ENCODE data around the gene DHX34.
"Not testable (repeated sequence)": the region's sequence is repeated elsewhere in the genome, so short reads cannot be mapped to it uniquely, and the experiment has no call there.

The DHX34 gene, protein sequence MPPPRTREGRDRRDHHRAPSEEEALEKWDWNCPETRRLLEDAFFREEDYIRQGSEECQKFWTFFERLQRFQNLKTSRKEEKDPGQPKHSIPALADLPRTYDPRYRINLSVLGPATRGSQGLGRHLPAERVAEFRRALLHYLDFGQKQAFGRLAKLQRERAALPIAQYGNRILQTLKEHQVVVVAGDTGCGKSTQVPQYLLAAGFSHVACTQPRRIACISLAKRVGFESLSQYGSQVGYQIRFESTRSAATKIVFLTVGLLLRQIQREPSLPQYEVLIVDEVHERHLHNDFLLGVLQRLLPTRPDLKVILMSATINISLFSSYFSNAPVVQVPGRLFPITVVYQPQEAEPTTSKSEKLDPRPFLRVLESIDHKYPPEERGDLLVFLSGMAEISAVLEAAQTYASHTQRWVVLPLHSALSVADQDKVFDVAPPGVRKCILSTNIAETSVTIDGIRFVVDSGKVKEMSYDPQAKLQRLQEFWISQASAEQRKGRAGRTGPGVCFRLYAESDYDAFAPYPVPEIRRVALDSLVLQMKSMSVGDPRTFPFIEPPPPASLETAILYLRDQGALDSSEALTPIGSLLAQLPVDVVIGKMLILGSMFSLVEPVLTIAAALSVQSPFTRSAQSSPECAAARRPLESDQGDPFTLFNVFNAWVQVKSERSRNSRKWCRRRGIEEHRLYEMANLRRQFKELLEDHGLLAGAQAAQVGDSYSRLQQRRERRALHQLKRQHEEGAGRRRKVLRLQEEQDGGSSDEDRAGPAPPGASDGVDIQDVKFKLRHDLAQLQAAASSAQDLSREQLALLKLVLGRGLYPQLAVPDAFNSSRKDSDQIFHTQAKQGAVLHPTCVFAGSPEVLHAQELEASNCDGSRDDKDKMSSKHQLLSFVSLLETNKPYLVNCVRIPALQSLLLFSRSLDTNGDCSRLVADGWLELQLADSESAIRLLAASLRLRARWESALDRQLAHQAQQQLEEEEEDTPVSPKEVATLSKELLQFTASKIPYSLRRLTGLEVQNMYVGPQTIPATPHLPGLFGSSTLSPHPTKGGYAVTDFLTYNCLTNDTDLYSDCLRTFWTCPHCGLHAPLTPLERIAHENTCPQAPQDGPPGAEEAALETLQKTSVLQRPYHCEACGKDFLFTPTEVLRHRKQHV

DNA sequence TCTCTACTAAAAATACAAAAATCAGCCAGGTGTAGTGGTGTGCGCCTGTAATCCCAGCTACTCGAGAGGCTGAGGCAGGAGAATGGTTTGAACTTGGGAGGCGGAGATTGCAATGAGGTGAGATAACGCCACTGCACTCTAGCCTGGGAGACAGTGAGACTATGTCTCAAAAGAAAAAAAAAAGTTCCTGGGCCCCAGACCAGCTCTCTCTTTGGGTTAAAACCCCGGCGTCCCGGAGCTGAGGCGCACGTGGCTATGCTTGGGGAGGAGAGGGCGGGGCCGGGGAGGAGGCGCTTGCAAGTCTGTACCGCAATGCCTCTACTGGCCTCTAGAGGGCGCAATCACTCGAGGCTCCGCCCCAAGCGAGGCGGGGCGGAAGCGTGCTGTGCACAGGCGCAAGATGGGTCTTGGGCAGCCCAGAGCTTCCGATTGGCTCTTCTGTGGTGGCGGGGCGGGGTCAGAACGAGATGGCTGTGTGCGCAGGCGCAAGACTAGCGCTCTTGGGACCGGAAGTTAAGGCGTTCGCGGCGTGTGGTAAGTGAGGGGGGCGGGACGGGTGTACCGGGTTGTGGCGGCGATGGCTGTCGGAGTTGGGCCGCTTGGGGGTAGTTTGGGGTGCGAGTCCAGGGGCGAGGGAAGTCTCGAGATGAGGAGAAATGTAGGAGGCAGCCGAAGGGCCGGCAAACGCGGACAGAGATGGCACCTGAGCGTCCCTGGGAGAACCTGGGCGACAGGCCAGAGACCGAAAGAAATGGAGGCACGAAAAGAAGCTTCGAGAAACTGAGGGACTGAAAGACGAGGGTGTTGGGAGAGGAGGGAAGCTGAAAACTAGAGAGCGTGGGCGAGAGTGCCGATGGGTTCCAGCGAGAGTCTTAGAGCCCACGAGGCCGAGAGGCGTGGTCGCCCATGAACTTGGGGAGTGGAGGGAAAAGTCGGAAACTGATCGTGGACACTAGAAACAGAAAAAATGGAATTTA, at the start of gene DHX34:
Gene DHX34 (plus strand): TSS at position 497 of the 977 bp plus-strand sequence. CDS start 3,716 bp downstream, outside the sequence.
- peak within 1 kb of the TSS; percentile 94 for H2AFZ ChIP-seq (ENCODE audit: low read length)
- no peak within 1 kb of the TSS for H3K27ac ChIP-seq (ENCODE audit: low read length)
- H3K36me3 ChIP-seq (replicated peaks; ENCODE audit: insufficient read depth, low read length), result no peaks in the 10 kb centered on the region
- no peaks in the 10 kb centered on the region for H3K27me3 ChIP-seq (replicated peaks; ENCODE audit: insufficient read depth, low read length)
- H3K79me2 ChIP-seq (ENCODE audit: low read length), result peaks cover 27% of the 10 kb centered on the region
- no peaks in the 10 kb centered on the region for H3K9me2 ChIP-seq (replicated peaks; ENCODE audit: insufficient read depth, low read length)
- H3K9ac ChIP-seq (ENCODE audit: low read length), result peak within 1 kb of the TSS; percentile 74
- peak within 1 kb of the TSS; percentile 89 for H3K4me2 ChIP-seq (ENCODE audit: low read depth, low read length)
- H4K20me1 ChIP-seq (ENCODE audit: insufficient read depth, low read length), result no peaks in the 10 kb centered on the region
- TF ChIP-seq, protein P1, sequence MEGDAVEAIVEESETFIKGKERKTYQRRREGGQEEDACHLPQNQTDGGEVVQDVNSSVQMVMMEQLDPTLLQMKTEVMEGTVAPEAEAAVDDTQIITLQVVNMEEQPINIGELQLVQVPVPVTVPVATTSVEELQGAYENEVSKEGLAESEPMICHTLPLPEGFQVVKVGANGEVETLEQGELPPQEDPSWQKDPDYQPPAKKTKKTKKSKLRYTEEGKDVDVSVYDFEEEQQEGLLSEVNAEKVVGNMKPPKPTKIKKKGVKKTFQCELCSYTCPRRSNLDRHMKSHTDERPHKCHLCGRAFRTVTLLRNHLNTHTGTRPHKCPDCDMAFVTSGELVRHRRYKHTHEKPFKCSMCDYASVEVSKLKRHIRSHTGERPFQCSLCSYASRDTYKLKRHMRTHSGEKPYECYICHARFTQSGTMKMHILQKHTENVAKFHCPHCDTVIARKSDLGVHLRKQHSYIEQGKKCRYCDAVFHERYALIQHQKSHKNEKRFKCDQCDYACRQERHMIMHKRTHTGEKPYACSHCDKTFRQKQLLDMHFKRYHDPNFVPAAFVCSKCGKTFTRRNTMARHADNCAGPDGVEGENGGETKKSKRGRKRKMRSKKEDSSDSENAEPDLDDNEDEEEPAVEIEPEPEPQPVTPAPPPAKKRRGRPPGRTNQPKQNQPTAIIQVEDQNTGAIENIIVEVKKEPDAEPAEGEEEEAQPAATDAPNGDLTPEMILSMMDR (IDR thresholded peaks at IDR 0.05; ENCODE audit: low read length), result peak; percentile 97
- TF ChIP-seq EZH2 (optimal IDR thresholded peaks at IDR 0.05; ENCODE audit: low read depth, low read length), result no peak
- H3K4me3 ChIP-seq (ENCODE audit: low read length), result peak within 1 kb of the TSS; percentile 98
- peaks cover 9% of the 10 kb centered on the region; the same call in 1 of the 2 replicates for H3K4me1 ChIP-seq (ENCODE audit: low read length)
- no peaks in the 10 kb centered on the region for H3K9me3 ChIP-seq (replicated peaks; ENCODE audit: insufficient read depth, low read length)
- H3F3A ChIP-seq (ENCODE audit: insufficient read depth, low read length), result no peaks in the 10 kb centered on the region
- peak; percentile 99 for DNase-seq

DNA sequence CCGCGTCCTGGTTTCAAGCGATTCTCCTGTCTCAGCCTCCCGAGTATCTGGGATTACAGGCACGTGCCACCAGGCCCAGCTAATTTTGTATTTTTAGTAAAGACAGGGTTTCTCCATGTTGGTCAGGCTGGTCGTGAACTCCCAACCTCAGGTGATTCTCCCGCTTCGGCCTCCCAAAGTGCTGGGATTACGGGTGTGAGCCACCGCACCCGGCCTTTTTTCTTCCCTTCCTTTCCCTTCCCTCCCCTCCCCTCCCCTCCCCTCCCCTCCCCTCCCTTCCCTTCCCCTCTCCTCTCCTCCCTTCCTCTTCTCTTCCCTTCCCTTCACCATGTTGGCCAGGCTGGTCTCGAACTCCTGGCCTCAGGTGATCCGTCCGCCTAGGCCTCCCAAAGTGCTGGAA, 48.2 kb upstream of the DHX34 start:
- H3K79me2 ChIP-seq (ENCODE audit: low read length); DNase-seq; H3K9me3 ChIP-seq (replicated peaks; ENCODE audit: insufficient read depth, low read length); H3K4me3 ChIP-seq (ENCODE audit: low read length); H3K27ac ChIP-seq (ENCODE audit: low read length); H3K4me1 ChIP-seq (ENCODE audit: low read length); H4K20me1 ChIP-seq (ENCODE audit: insufficient read depth, low read length); H3K9me2 ChIP-seq (replicated peaks; ENCODE audit: insufficient read depth, low read length); H3K36me3 ChIP-seq (replicated peaks; ENCODE audit: insufficient read depth, low read length); H2AFZ ChIP-seq (ENCODE audit: low read length); H3K9ac ChIP-seq (ENCODE audit: low read length); H3K4me2 ChIP-seq (ENCODE audit: low read depth, low read length); H3F3A ChIP-seq (ENCODE audit: insufficient read depth, low read length): not testable (repeated sequence)
- H3K27me3 ChIP-seq (replicated peaks; ENCODE audit: insufficient read depth, low read length), result peaks cover 22% of the 10 kb centered on the region

DNA sequence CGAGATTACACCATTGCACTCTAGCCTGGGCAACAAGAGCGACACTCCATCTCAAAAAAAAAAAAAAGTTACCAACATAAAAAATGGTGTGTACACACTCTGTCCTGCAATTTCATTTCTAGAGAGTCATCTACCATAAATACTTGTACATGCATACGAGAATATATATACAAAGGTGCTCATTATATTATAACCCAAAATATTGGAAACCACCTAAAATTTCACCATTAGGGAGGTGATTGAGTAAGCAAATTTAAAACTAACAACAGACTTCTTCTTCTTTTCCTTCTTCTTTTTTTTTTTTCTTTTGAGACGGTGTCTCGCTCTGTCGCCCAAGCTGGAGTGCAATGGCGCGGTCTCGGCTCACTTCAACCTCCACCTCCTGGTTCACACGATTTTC, 46.9 kb upstream of the DHX34 start:
- no peak for TF ChIP-seq EZH2phosphoT487 (IDR thresholded peaks at IDR 0.05; ENCODE audit: low read length)
- TF ChIP-seq EZH2 (optimal IDR thresholded peaks at IDR 0.05; ENCODE audit: low read depth, low read length), result no peak
- TF ChIP-seq, protein P1 (IDR thresholded peaks at IDR 0.05; ENCODE audit: low read length), result no peak
- no peaks in the 10 kb centered on the region for H3K9me2 ChIP-seq (replicated peaks; ENCODE audit: insufficient read depth, low read length)
- peaks cover 36% of the 10 kb centered on the region for H3K27me3 ChIP-seq (replicated peaks; ENCODE audit: insufficient read depth, low read length)
- no peak overlapping the region for H3K4me2 ChIP-seq (ENCODE audit: low read depth, low read length)
- H3K36me3 ChIP-seq (replicated peaks; ENCODE audit: insufficient read depth, low read length), result no peaks in the 10 kb centered on the region
- no peak overlapping the region for H3K27ac ChIP-seq (ENCODE audit: low read length)
- H3K9me3 ChIP-seq (replicated peaks; ENCODE audit: insufficient read depth, low read length), result no peaks in the 10 kb centered on the region
- DNase-seq, result no peak
- H3F3A ChIP-seq (ENCODE audit: insufficient read depth, low read length), result no peaks in the 10 kb centered on the region
- no peaks in the 10 kb centered on the region for H4K20me1 ChIP-seq (ENCODE audit: insufficient read depth, low read length)
- no peaks in the 10 kb centered on the region for H3K4me1 ChIP-seq (ENCODE audit: low read length)
- H3K4me3 ChIP-seq (ENCODE audit: low read length), result no peak overlapping the region
- no peaks in the 10 kb centered on the region for H3K79me2 ChIP-seq (ENCODE audit: low read length)
- no peak overlapping the region for H3K9ac ChIP-seq (ENCODE audit: low read length)
- no peak overlapping the region for H2AFZ ChIP-seq (ENCODE audit: low read length)

Measured in MM.1S (cell line).